Measurements from ENCODE around the gene KIFC1. TPM values are rescaled to one million over a fixed set of nuclear protein-coding genes. Genes with fewer than 3 reads are reported as not detected.

The KIFC1 gene
- total and polyA plus RNA-seq, 9 of the 15 experiments (the other 6 are each of a cell fraction or from before 2014, with no cell fraction given), result 1.3 to 95.2 (median 76.9) TPM

DNA sequence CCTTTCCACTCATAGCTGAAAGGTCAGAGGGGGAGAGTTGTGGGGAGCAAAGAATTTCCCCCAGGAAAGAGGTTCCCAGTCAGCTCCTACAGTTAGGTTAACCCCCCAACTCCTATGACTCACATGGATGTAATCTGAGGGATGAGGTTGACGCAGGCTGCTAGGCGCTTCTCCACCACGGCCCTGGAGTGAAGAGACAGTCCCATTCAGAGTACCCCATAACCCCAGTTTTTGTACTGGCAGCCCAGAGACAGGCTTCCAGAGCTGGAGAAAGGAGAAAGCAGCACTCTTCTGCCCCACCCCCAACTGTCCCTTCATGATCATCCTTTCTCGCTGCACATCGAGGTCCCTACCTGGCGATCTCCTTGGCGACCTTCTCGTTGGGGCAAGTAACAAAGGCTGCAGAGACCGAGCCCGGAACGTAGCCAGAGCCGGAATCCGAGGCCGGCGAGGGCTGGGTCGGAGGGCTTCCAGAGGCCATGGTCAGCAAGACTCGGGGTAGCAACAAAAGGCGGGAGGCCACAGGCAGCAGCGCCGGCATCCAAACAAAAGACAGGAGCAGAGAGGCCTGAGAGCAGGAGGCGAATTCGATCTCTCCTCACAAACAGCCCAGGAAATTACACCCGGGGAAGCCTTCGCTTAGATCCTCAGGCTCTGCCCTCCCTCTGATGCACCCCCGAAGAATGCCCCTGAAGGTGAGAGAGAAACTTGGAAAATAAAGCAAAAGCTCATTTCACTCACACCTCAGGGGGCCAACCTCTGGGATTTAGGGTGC, 25.7 kb downstream of the KIFC1 start:
- peaks cover 47% of the 10 kb centered on the region; the same call in 2 of the 3 replicates for H3K36me3 ChIP-seq (ENCODE audit: control insufficient read depth, insufficient read depth, low read length)
- peaks cover 5% of the 10 kb centered on the region for H4K20me1 ChIP-seq (replicated peaks; ENCODE audit: control insufficient read depth, insufficient read depth, low read length)
- H3K9ac ChIP-seq (ENCODE audit: insufficient read depth in 1 of 2, low read depth in 2 of 2, low read length in 2 of 2), result peak overlapping the region; percentile 81 to 92
- H3K4me2 ChIP-seq (ENCODE audit: insufficient read depth, low read length), result peak overlapping the region; percentile 99
- peaks cover 40% of the 10 kb centered on the region for H3K79me2 ChIP-seq (ENCODE audit: control insufficient read depth, insufficient read depth, low read length)
- FAIRE-seq, result peak; percentile 85
- BruUV-seq (replicated peaks), result TSS peak; percentile 85
- peak overlapping the region; percentile 81 for H2AFZ ChIP-seq (ENCODE audit: low read depth, low read length)
- peaks cover 40 to 43% of the 10 kb centered on the region in 2 experiments for H3K4me1 ChIP-seq (replicated peaks in 1 of 2; ENCODE audit: control insufficient read depth in 2 of 2, insufficient read depth in 2 of 2, low read length in 2 of 2)
- ChIA-PET CTCF (ENCODE audit: low intra/inter-chr PET ratio) (interaction anchor here (0.6 to 1.8 kb wide), 3 partner anchors 9 to 137 kb away, joined by 3 to 5 read pairs (median 3); no protein-coding TSS in a partner anchor), POLR2A (interaction anchor here (0.9 to 2.1 kb wide), 3 partner anchors 12 to 128 kb away, joined by 4 to 7 read pairs (median 4); partner anchors contain the start of genes PFDN6 and WDR46)
- under 1% methylated on average over 25 of the region's 25 CpGs for WGBS (ENCODE audit: insufficient coverage, low coverage, missing lambda C conversion rate)
- H3K9me3 ChIP-seq (replicated peaks; ENCODE audit: control insufficient read depth, insufficient read depth, low read depth, low read length), result no peaks in the 10 kb centered on the region
- no peaks in the 10 kb centered on the region for H3K9me1 ChIP-seq (ENCODE audit: control insufficient read depth, insufficient read depth, low read length)
- H3K27ac ChIP-seq (ENCODE audit: extremely low read depth, low read depth, low read length), result peak overlapping the region; percentile 95
- H3K4me3 ChIP-seq, result peak overlapping the region; percentile 84
- ATAC-seq, result peak; percentile 13
- in situ Hi-C loops (cut with MboI) (no loop called here), intact Hi-C loops (cut with micrococcal nuclease) (no loop called here)
- DNase-seq (ENCODE audit: extremely low read depth in 1 of 4, low spot score in 3 of 4), result peak in 2 of 4 experiments; percentile 61 to 76
- no peaks in the 10 kb centered on the region for H3K27me3 ChIP-seq (ENCODE audit: control insufficient read depth in 2 of 2, insufficient read depth in 2 of 2, low read length in 2 of 2)
- TF ChIP-seq, protein P1, sequence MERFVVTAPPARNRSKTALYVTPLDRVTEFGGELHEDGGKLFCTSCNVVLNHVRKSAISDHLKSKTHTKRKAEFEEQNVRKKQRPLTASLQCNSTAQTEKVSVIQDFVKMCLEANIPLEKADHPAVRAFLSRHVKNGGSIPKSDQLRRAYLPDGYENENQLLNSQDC (CRISPR knock-in tag; IDR thresholded peaks at IDR 0.05), result no peak
- TF ChIP-seq ZEB2 (IDR thresholded peaks at IDR 0.05) (no peak), PTBP1 (IDR thresholded peaks at IDR 0.05; ENCODE audit: low read depth, low read length) (no peak), ZNF12 (CRISPR knock-in tag; IDR thresholded peaks at IDR 0.05) (0 out of 2 replicates have a peak, but pooled peaks have one; percentile 5), PURB (CRISPR knock-in tag; IDR thresholded peaks at IDR 0.05; ENCODE audit: low read depth) (no peak), CREB1 (IDR thresholded peaks at IDR 0.05) (no peak), CREB1 (CRISPR knock-in tag; IDR thresholded peaks at IDR 0.05) (0 out of 2 replicates have a peak, but pooled peaks have one; percentile 49), NR1H2 (CRISPR knock-in tag; IDR thresholded peaks at IDR 0.05) (peak; percentile 91; the same call in 1 of the 2 replicates), POLR2AphosphoS5 (IDR thresholded peaks at IDR 0.05; ENCODE audit: control insufficient read depth, insufficient read depth, low read depth, low read length) (peak; percentile 11; the same call in 1 of the 2 replicates), KDM1A (IDR thresholded peaks at IDR 0.05) (peak in 1 of 2 experiments; percentile 0; a peak in 1 of 4 replicates)
- TF ChIP-seq, protein P2, sequence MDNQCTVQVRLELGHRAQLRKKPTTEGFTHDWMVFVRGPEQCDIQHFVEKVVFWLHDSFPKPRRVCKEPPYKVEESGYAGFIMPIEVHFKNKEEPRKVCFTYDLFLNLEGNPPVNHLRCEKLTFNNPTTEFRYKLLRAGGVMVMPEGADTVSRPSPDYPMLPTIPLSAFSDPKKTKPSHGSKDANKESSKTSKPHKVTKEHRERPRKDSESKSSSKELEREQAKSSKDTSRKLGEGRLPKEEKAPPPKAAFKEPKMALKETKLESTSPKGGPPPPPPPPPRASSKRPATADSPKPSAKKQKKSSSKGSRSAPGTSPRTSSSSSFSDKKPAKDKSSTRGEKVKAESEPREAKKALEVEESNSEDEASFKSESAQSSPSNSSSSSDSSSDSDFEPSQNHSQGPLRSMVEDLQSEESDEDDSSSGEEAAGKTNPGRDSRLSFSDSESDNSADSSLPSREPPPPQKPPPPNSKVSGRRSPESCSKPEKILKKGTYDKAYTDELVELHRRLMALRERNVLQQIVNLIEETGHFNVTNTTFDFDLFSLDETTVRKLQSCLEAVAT (IDR thresholded peaks at IDR 0.05), result 0 out of 4 replicates have a peak, but pooled peaks of 1 of the 2 experiments have one; percentile 30
- TF ChIP-seq, protein P3, sequence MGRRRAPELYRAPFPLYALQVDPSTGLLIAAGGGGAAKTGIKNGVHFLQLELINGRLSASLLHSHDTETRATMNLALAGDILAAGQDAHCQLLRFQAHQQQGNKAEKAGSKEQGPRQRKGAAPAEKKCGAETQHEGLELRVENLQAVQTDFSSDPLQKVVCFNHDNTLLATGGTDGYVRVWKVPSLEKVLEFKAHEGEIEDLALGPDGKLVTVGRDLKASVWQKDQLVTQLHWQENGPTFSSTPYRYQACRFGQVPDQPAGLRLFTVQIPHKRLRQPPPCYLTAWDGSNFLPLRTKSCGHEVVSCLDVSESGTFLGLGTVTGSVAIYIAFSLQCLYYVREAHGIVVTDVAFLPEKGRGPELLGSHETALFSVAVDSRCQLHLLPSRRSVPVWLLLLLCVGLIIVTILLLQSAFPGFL (CRISPR knock-in tag; IDR thresholded peaks at IDR 0.05), result peak; percentile 93; the same call in 1 of the 2 replicates
